Activated T-cell treated with anti-CD3 and anti-CD28 coated beads for 48 hours (primary cell): Measurements from ENCODE around the gene BPIFB1.

Experiments used
- DNase-seq: peaks from one replicate; pipeline ENCODE4 v3.0.0-alpha.2; 2020; ENCODE audit warnings: low read depth

BPIFB1 gene

DNA sequence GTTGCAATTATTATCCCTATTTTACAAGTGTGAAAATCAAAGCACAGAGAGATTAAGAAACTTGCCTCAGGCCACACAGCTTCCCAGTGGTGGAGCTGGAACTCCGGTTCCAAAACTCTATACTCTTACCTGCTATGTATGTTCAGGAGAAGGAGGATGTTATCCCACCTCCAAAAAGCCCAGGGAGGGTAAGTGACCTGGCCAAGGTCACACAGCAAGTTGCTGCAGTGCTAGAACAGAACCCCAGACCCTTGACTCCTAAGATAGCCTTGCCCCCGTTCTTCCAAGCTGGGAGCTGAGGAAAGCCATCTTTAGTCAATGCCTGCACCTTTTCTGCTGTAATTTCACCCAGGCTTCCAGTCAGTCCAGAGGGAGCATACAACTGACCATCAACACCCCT lies 42.3 kb downstream of the BPIFB1 start:
- no peak for DNase-seq

DNA sequence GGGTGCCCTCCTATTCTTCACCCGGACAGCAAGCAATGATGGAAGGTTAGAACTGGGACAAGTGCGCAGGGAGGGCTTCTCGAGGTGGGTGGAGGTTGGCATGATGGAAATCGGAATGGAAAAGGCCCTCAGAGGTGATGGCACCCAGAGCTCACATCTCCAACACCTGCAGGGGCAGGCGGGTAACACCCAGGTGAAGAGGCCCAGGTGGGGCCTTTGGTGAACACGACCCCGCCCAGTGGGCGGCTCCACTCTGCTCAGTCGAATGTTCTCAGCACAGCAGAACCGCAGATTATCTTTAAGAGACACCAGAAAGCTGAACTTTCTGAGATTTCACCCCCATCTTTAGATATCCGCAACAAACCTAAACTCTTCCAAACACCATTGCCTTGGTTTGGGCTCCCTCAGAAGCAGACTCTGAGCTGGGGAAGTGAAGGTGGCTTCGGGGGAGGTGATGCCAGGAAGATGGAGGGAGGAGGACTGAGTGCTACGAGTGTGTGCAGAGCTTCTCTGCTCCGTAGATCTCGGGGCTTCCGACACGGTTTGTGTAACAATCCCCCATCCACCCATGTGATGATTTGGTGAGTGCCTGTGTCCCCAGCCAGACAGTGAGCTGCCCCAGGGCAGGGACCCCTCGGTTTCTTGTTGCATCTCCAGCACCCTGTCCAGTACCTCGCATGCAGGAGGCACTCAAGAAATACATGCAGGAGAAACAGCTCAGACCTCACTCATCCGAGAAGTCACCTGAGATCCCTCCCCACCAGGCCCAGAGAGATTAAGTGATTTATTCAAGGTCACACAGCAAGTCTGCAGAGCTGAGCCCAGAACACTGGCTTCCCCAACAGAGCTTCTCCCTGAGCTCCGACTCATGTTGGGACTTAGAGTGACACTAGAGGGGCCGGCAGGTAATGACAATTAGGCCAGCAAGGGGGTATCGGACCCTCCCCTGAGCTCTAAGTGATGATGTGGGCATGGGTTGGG lies 45.4 kb downstream of the BPIFB1 start:
- no peak for DNase-seq

DNA sequence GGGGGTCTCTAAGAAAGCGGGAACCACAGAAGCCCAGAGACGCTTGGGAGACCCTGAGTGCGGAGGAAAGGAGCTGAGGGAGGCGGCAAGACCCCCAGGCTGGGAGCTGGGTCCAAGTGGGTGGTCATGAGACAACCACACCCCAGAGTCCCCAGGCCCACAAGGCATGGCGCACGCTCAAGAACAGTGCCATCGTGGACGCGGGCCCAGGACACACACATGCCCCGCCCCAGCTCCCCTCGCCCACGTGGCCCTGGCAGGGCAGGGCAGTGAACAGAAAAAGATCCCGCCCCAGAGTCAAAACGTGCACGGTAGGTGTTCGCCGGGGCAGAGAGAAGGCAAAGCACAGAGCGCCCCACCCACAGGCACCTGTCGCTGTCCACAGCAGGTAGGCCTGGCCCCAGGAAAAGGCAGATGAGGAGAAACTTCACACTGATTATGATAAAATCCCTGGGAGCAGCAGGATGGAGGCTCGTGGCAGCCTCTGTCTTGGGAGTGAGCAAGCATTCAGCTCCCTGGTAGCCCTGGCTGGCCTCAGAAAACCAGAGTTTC lies 50.0 kb downstream of the BPIFB1 start:
- DNase-seq: no peak

DNA sequence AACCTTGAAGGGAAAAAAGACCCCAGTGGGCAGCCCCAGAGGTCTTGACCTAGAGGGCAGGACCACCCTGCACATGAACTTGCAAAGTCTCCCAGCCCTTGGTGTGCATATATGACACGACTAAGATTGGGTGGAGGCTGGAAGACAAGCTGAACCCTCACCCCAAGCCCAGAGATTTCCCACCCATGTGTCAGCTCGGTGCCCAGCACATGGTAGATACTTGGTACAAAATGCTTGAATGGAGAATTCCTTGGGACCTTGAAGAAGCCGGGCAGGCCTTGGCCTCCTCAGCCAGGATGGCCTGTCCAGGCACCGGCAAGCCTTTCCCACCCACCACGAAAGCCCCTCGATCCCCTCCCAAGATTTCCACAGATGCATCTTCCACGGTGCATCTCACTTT lies 50.6 kb downstream of the BPIFB1 start:
- DNase-seq: no peak

DNA sequence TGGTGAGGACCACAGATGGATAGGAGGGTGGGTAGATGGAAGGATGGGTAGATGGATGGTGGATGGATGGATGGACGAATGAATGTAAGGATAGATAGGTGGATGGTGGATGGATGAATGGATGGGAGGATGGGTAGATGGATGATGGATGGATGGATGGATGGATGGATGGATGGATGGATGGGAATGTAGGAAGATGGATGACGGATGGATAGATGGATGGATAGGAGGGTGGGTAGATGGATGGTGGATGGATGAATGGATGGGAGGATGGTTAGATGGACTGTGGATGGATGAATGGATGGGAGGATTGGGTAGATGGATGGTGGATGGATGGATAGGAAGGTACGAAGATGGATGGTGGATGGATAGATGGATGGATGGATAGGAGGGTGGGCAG lies 51.1 kb downstream of the BPIFB1 start:
- DNase-seq: no peak

DNA sequence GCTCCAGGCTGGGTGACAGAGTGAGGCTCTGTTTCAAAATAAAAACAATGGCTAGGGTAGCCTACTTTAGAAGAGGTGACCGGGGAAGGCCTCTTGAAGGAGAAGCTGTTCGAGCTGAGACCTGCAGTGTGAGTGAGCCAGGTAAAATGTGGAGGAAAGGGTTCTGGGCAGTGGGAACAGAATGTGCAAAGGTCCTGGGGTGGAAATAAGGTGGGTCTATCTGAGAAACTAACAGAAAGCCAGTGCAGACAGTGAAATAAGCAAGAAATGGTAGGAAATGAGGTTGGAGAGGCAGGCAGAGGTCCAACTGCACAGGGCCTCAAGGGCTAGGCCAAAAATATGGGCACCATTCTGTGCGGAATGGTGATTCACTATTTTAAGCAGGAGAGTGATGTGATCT lies 53.4 kb downstream of the BPIFB1 start:
- no peak for DNase-seq

DNA sequence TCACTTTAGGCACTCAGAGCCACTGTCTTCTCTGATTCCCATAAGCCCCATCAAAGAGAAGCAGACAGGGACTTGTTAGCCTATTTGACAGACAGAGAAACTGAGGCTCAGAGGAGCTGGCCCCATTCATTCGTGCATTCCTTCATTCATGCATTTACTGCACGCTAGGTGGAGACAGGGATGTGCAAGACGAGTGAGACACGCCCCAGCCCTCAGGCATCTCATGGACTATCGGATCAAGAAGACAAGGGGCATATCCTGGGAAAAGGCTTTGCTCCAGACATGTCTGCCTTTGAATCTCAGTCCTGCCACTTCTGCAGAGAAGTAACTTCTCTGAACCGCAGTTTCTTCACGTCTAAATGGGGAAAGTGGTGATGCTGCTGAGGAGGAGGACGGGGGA lies 54.1 kb downstream of the BPIFB1 start:
- no peak for DNase-seq

DNA sequence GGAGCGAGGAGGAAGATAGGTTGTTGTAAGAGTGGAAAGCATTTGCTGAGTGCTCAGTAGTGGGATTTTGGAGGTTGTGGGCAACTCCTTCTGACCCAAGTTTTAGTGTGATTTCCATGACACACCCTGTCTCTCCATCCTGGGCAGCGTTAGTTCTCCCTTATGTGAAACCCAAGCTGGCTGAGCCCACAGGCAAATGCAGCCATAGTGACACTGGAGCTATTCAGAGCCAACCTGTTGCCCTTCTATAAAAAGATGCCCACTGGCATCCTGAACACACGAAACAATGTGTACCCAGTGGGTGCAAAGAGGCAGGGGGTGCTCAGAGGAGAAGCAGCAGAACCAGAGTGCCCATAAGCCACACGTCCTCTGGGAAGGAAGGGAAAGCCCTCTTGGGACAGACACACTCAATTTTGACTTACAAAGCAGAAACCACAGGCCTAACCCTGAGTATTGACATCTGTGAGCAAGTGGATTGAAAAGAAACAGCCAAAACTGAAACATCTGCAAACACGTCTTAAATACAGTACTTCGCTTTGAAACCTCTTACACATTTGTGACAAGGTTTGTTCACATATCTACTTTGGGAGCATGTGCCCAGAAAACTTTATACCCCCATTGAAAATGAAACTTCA lies 54.6 kb downstream of the BPIFB1 start:
- DNase-seq: no peak

DNA sequence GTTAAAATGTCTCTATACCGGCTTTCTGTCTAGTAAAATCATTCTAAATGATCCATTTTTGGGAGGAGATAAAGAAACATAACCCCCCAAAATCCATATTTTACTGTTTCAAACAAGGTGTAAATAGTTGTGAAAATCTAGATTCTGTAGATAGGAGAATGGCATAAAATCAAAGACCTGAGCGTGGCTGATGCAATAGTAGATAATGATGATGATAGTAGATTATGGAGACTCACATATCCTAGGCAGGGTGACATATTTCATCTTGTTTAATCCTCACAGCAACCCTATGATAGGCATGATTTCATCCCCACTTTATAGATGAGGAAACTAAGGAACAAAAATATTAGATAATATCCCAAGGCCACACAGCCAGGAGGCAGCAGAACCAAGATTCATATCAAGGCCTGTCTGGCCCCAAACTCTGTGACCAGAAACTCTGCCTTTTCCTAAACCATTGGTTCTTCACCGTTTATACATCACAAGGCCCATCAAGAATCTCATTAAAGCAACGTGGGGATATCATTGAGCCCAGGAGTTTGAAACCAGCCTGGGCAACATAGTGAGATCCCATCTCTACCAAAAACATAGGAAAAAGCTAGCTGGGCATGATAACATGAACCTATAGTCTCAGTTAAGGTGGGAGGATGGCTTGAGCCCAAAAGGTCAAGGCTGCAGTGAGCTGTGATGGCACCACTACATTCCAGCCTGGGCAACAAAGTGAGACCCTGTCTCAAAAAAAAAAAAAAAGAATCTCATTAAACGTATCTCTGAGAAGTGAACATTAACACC lies 55.6 kb downstream of the BPIFB1 start:
- no peak for DNase-seq

DNA sequence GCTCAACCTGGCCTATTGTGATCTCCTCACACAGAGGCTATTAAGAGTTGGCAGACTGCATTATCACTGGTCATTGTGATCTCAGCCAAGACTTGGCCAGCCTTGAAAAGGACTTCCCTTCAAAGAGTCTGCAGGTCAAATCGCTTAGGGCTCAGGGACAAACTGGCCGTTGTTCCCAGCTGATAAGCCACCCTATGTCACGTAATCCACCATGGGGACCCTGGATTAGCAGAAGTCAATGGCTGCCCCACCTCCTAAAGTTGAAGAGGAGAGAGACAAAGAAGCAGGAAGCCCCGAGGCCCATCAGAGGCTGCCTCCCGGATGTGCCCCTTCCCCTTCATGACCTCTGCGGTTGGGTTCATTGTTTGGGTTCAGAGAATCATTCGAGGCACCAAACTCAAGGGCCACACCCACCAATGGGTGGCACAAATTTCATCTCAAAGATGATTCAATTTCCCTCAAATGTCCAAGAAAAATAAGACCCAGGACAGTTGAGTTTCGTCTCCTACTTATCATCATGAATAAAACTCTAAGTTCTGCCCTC lies 56.6 kb downstream of the BPIFB1 start:
- DNase-seq: no peak

DNA sequence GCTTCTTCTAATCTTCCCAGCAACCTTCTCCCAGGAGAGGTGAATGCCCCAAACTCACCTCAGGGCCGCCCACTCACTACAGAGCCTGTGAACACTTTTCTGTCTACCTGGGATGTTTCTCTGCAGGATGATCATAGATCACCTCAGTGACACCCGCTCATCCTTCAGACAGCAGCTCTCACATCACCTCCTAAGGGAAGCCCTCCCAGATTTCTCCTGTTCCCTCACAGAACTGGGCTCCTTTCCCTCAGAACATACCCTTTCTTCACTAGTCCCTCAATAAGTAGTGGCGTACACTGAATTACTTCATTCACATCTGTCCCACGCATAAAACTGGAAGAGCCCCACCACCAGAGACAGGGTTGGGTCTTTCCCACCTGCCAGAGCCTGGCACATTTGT lies 60.5 kb downstream of the BPIFB1 start:
- DNase-seq: no peak

DNA sequence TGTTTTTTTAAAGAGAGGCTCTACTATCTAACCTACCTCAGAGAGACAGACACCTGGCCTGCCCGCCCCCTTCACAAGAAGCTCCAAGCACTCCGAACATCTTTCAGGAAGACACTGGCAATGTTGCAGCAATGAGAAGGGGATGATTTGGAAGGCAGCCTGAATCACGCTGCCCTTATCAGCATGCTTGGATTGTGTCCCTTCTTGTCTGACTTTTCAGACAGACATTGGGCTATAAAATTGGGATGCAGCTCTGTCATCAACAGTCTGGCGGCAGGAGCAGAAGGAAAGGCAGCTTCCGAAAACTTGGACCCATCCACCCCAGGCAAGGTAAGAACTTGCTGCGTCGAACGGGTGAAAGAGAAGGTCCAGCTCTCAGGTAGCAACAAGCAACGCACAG lies 62.3 kb downstream of the BPIFB1 start:
- DNase-seq: no peak

DNA sequence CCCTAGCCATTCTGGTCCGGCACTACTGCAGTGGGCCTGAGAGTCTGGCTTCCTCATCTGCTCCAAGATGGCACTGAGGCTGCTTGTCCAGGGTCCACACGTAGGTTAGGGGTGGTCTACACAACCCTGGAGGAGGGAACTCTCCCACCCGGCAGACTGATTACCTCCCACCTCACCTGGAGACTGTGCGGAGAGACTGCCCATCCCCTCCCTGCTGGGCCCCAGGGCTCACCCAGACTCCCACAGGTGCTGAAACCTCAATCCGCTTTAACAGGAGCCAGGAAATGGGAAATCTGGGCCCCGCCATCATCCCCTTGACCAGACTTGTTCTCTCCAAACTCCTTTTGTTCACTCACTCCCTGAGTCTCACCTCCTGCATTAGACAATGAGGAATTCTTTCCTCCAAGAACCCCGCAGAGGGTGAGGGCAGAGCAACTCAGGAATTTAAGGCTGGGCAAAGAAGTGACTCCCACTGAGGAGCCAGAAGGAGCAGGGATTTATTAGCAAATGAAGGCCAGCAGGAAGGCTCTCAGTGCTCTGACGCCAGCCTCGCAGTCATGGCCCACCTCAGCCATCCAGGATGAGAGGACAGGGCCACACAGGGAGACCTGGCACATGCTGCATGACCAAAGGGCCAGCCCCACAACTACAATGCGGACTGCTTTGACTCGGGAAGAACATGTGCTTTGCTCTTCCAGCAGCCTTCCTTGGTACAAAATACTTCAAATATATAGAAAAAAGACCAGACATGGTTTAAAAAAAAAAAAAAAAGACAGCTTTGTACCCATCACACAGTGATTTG lies 65.3 kb downstream of the BPIFB1 start:
- DNase-seq: no peak

DNA sequence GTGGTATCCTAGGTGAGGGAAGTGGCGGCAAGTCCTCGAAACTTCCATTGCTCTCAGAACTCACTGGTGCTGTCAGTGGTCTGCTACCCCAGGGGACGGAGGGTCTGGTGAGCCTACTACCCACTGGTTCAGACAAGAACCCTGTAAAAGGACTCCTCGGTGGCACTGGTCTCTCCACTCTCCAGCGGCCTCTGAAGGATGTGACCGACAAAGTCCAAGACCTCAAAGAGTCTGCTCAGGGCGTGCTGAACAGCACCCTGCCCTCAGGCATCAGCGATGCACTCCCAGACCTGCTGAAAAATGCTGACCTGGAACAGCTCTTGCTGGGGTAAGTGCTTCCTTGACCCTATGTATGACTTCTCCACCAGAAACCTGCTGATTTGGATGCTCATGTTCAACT lies 66.5 kb downstream of the BPIFB1 start:
- DNase-seq: no peak

DNA sequence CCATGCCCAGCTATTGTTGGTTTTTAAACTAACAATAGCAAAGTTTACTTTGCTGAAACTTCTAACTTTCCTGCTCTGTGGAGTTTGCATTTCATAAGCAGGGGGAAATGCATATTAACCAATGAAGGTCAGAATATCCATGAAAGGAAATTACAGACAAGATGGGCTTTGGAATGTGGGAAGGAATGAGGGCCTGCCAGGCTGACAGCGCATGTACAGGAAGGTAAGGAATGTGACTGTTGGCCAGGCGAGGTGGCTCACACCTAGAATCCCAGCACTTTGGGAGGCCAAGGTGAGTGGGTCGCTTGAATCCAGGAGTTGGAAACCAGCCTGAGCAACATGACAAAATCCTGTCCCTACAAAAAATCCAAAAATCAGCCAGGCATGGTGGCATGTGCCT lies 68.7 kb downstream of the BPIFB1 start:
- no peak for DNase-seq

DNA sequence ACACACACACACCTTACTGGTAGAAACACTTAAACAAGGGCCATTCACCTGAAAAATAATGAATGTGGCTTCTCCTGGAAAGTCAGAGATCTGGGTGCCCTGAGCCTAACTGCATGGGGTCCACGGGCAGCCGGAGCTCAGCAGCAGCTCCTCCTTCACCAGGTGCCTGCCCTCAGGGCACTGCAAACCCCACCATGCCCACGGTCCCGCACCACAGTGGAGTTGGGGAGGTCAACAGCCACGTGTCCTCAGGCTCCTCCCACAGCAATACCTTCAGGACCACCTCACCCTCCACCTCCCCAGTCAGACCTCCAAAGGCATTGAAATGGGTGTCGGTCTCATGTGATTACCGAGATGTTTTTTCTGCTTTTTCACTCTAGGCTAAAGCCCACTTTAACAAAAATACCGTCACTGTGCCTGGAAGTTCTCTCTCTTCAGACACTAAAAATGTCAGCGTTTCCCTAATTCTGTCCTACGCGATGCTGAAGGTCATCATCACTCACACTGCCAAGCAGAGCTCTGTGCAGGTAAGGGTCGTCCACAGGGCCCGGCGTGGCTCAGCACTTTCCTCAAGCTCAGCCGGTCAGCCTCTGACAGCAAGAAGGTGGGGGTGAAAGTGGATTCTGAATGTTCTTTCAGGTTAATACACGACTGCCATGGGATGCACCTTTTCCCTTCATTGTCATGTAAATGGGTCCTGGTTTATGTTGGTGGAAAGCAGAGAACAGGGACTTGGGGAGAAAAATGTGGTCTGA lies 69.4 kb downstream of the BPIFB1 start:
- no peak for DNase-seq

DNA sequence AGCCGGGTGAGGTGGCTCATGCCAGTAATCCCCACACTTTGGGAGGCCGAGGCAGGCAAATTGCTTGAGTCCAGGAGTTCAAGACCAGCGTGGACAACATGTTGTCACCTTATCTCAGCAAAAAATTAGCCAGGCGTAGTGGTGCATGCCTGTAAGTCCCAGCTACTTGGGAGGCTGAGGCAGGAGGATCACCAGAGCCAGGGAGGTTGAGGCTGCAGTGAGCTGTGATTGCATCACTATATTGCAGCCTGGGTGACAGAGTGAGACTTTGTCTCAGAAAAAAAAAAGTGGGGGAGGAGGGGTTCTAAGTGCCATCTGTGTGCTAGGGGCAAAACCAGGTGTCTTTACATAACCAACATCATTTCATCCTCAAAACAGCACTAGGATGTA lies 70.0 kb downstream of the BPIFB1 start:
- DNase-seq: no peak
